ENCODE results near the gene SGCA.

SGCA gene

GRCh38 chr17:50129353-50129727 lies 36.5 kb upstream of the SGCA start:
- no peak for DNase-seq
- in situ Hi-C loops (cut with HindIII; ENCODE audit: low pct_ligation_motif_present, low sequenced_read_pairs): no loop called here

DNA sequence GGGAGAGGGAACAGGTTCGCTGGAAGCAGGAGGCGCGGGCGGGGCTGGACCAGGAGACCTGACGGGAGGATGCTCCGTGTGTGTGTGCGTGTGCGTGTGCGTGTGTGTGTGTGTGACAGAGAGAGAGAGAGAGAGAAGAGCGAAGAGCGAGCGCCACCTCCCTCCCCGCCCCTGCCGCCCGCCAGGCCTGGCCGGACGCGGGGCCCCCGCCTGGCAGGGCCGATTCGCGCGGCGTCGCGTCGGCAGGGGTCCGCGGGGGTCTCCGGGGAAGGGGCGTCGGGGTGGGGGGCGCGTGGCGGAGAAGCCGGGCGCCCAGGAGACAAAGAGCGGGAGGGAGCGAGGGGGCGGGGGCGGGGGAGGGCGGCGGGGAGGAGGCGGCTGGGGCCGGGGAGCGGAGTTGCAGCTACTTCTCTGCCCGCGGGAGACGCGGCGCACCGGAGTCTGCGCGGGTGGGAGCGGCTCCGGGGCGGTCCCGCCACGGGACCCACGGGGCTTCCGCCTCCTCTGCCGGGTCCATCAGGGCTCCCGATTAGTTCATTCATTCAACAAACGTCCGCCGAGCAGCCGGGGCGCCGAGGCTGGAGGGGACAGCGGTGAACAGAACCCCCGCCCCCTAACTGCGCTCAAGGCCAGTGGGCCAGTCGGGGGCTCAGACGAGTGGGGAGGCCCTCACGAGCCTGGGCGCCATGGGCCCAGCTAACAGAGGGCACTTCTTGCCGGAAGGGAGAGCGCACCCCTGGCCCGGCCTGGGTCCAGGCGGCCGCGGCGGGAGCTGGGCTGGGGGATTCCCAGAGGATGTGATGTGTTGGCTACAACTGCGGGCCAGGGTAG lies 35.9 kb upstream of the SGCA start, which contains the start of gene SAMD14:
Gene SAMD14, minus strand, starts transcription at position 433 of the 831 bp plus-strand sequence. CDS start 5,201 bp downstream, outside the sequence.
- H3K27ac ChIP-seq: no peak within 1 kb of the TSS
- TF ChIP-seq CTCF (IDR thresholded peaks at IDR 0.05; ENCODE audit: low read depth, low read length, missing control alignments): no peak
- in situ Hi-C loops (cut with HindIII; ENCODE audit: low pct_ligation_motif_present, low sequenced_read_pairs): no loop called here
- H3K36me3 ChIP-seq (replicated peaks): peaks cover 10% of the 10 kb centered on the region
- H3K27me3 ChIP-seq (replicated peaks): no peaks in the 10 kb centered on the region
- no peak for DNase-seq
- H3K4me3 ChIP-seq (ENCODE audit: low read depth, low read length): peak within 1 kb of the TSS; percentile 56

More at GRCh38 chr17:50129353-50129727, 36.5 kb upstream of the SGCA start:
- H3K27ac ChIP-seq: no peak overlapping the region
- H3K36me3 ChIP-seq (replicated peaks): peaks cover 4% of the 10 kb centered on the region
- H3K4me3 ChIP-seq (ENCODE audit: low read depth, low read length): peak overlapping the region; percentile 56
- no peaks in the 10 kb centered on the region for H3K27me3 ChIP-seq (replicated peaks)
- no peak for TF ChIP-seq CTCF (IDR thresholded peaks at IDR 0.05; ENCODE audit: low read depth, low read length, missing control alignments)

DNA sequence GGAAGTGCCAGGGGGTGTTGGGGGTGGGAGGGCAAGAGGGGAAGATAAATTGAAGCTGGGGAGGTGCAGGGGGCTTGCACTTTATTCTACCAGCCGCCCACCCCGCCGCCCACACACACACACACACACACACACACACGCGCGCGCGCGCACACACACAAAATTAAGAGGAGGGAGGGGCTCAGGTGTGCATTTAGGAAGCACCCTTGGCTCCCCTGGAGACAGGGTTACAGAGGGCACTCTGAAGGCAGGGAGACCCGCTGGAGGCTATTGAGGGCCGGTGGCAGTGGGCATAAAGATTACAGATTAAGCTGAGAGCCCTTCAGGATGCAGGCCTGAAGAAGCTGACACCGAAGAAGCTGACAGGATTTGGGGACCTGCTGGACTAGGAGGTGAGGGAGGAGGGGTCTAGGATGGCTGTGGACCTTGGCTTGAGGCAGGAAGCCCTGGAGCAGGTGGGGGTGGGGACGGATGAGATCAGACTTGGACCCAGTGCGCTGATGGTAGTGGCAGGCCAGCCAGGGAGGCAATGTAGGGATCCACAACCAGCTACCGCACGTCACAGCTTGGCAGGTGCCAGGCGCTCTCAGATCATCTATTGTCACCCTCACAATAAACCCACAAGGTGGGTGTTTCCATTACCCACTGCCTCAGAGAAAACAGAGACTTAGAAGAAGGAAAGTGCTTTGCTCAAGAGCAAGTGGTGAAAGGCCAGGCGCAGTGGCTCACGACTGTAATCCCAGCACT lies 35.1 kb upstream of the SGCA start:
- in situ Hi-C loops (cut with HindIII; ENCODE audit: low pct_ligation_motif_present, low sequenced_read_pairs): no loop called here
- H3K27me3 ChIP-seq (replicated peaks): no peaks in the 10 kb centered on the region
- DNase-seq: no peak
- H3K27ac ChIP-seq: no peak overlapping the region
- peaks cover 13% of the 10 kb centered on the region for H3K36me3 ChIP-seq (replicated peaks)
- peak overlapping the region; percentile 56 for H3K4me3 ChIP-seq (ENCODE audit: low read depth, low read length)
- no peak for TF ChIP-seq CTCF (IDR thresholded peaks at IDR 0.05; ENCODE audit: low read depth, low read length, missing control alignments)

GRCh38 chr17:50132104-50132794 lies 33.6 kb upstream of the SGCA start:
- no peak overlapping the region for H3K27ac ChIP-seq
- H3K4me3 ChIP-seq (ENCODE audit: low read depth, low read length): no peak overlapping the region
- H3K27me3 ChIP-seq (replicated peaks): no peaks in the 10 kb centered on the region
- no peak for DNase-seq
- TF ChIP-seq CTCF (IDR thresholded peaks at IDR 0.05; ENCODE audit: low read depth, low read length, missing control alignments): no peak
- H3K36me3 ChIP-seq (replicated peaks): peaks cover 28% of the 10 kb centered on the region
- in situ Hi-C loops (cut with HindIII; ENCODE audit: low pct_ligation_motif_present, low sequenced_read_pairs): no loop called here

DNA sequence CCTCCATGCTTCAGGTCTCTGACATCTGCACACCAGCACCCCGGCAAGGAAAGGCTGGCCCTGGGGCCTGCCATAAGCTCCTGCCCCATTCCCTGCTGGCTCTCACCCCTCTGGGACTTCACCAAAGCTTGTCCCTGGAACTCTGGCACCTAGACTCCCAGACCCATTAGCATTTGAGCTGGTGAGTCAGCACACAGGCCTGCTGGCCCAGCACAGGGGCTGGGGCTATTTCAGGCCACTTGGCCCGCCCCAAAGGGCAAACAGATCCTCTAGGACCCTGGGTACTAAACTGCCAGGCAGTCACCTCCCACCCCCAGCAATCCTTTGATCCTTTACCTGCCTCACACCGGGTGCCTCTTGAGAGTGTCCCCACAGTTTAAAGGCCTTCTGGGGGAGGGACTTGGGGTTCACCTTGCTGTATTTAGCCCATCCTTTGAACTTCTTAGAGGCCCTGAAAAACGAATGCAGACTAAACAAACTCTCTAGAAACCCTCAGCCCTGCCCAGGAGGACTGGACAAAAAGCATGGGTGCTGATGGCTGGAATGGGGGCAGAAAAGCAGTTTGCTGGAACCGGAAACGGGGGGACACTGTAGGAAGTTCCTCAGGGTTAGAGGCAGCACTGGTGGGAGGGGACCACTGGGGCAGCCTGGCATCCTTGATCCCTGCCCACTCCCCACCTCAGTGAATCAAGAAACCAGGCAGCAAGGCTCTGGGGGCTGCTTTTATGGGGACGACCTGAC lies 32.6 kb upstream of the SGCA start:
- DNase-seq: no peak
- Histone ChIP-seq H3K36me3 (replicated peaks) (peaks cover 37% of the 10 kb centered on the region), H3K27me3 (replicated peaks) (no peaks in the 10 kb centered on the region), H3K27ac (no peak overlapping the region), H3K4me3 (ENCODE audit: low read depth, low read length) (no peak overlapping the region)
- TF ChIP-seq CTCF (IDR thresholded peaks at IDR 0.05; ENCODE audit: low read depth, low read length, missing control alignments): no peak
- in situ Hi-C loops (cut with HindIII; ENCODE audit: low pct_ligation_motif_present, low sequenced_read_pairs): no loop called here

All from brain microvascular endothelial cell (primary cell).